Measurements from ENCODE around the gene PBX4.

The PBX4 gene

GRCh38 chr19:19533841-19534240, 84.6 kb downstream of the PBX4 start:
- H3K4me3 ChIP-seq (ENCODE audit: low read depth, low read length): no peak overlapping the region
- no peak for TF ChIP-seq CTCF (IDR thresholded peaks at IDR 0.05; ENCODE audit: insufficient read depth, low read depth, low read length, missing control alignments)

DNA sequence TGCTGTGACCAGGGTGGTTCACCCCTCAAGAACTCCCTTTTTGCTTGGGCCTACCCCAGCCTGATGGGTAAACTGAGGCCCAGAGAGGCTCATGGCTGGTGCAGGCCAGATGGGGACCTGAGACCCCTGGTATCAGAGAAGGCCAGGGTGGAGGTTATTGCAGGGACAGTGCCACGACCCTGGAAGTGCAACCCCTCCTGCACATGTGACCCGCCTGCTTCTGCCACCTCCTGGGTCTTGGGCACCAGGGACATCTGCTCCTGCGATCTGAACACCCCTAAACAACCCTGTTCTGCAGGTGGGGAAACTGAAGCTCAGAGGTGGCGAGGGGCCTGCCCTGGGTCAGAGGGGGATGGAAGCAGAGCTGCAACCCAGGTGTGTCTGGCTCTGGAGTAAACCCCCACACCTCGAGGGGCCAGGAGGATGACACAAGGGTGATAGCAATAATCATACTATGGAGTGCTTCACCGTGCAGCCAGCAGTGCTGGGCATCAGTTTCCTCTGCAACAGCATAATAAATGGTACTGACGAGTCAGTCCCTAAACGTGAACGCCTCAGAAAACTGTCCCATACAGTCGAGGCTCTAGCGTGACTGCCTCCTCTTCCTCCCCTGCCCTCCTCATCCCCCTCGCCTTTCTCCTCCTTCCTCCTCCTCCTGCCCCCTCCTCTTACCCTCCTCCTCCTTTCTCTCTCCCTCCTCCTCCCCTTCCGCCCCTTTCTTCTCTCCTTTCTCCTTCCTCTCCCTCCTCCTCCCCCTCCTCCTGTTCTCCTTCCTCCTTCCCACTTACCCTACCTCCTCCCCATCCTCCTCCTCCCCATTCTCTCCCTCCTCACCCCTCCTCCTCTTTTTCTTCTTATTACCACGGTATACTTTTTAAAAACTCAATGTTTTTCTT, 85.4 kb downstream of the PBX4 start:
- no peak for DNase-seq (ENCODE audit: low read depth)
- H3K4me3 ChIP-seq (ENCODE audit: low read depth, low read length): no peak overlapping the region
- no peak for TF ChIP-seq CTCF (IDR thresholded peaks at IDR 0.05; ENCODE audit: insufficient read depth, low read depth, low read length, missing control alignments)

More at GRCh38 chr19:19533841-19534240, 84.6 kb downstream of the PBX4 start:
- no peak for DNase-seq (ENCODE audit: low read depth)

GRCh38 chr19:19531951-19532805, 86.3 kb downstream of the PBX4 start:
- peak; percentile 78 for DNase-seq (ENCODE audit: low read depth)
- no peak overlapping the region for H3K4me3 ChIP-seq (ENCODE audit: low read depth, low read length)
- TF ChIP-seq CTCF (IDR thresholded peaks at IDR 0.05; ENCODE audit: insufficient read depth, low read depth, low read length, missing control alignments): peak; percentile 97

- DNase-seq (ENCODE audit: low read depth): no peak
- no peak overlapping the region for H3K4me3 ChIP-seq (ENCODE audit: low read depth, low read length)
- no peak for TF ChIP-seq CTCF (IDR thresholded peaks at IDR 0.05; ENCODE audit: insufficient read depth, low read depth, low read length, missing control alignments)
These were observed 87.6 kb downstream of the PBX4 start for GRCh38 chr19:19530889-19531288.

- no peak for TF ChIP-seq CTCF (IDR thresholded peaks at IDR 0.05; ENCODE audit: insufficient read depth, low read depth, low read length, missing control alignments)
- DNase-seq (ENCODE audit: low read depth): no peak
- no peak overlapping the region for H3K4me3 ChIP-seq (ENCODE audit: low read depth, low read length)
These were observed 88.1 kb downstream of the PBX4 start for GRCh38 chr19:19530423-19530804.

GRCh38 chr19:19529783-19530422, 88.6 kb downstream of the PBX4 start:
- no peak for DNase-seq (ENCODE audit: low read depth)
- H3K4me3 ChIP-seq (ENCODE audit: low read depth, low read length): no peak overlapping the region
- no peak for TF ChIP-seq CTCF (IDR thresholded peaks at IDR 0.05; ENCODE audit: insufficient read depth, low read depth, low read length, missing control alignments)
